ENCODE results near the gene CYP27C1. TPM values are rescaled to one million over a fixed set of nuclear protein-coding genes. Genes with fewer than 3 reads are reported as not detected.
"Not testable (repeated sequence)": the region's sequence is repeated elsewhere in the genome, so short reads cannot be mapped to it uniquely, and the experiment has no call there.

Gene CYP27C1
- total and polyA plus RNA-seq, 4 donors = 0.02 to 0.14 (median 0.07) TPM

DNA sequence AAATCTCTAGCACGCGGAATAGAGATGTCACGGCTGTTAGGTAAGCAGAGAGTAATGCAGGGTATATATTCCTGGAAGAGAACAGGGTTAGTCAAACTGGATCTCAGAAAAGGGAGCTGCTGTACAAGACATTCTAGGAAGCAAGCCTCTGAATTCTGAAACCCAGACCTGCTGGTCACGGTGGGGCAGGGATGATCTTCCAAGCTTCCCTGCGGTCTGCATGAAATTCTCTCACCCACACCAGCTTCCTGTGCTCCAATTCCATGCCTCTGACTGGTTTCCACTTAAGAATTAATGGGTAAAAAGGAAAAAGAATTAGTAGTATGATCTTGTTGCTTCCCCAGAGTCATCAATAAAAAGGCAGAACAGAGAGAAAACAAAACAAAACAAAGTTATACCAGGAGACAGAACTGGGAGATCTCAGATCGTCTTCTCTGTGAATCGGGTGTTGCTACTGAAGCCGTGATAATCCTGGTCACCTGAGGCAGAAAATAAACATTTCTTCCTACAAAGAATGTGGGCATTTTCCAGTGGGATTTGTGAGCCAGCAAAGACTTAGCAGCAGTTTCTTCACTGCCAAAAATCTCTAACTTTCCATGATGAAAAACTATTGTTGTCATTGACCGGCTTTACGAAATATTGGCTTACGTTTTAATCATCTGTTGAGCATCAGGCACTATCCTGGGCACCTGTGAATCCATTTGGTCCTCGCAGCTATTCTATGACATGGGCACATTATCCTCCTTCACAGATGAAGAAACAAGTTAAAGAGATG, 5.3 kb upstream of the CYP27C1 start:
- Histone ChIP-seq H3K4me3 (ENCODE audit: low read depth in 1 of 3, low read length in 3 of 3) (no peak overlapping the region), H3K9ac (ENCODE audit: low read depth in 1 of 2, low read length in 2 of 2) (no peak overlapping the region), H3K36me3 (ENCODE audit: control insufficient read depth in 4 of 4, insufficient read depth in 3 of 4, low read depth in 1 of 4, low read length in 3 of 4) (no peaks in the 10 kb centered on the region), H3K9me3 (ENCODE audit: control insufficient read depth in 4 of 4, low read length in 3 of 4) (no peaks in the 10 kb centered on the region), H3K27me3 (ENCODE audit: control insufficient read depth in 4 of 4, insufficient read depth in 4 of 4, low read length in 3 of 4) (no peaks in the 10 kb centered on the region), H3K4me1 (ENCODE audit: control insufficient read depth in 4 of 4, insufficient read depth in 4 of 4, low read length in 3 of 4) (peaks cover 2 to 8% (median 5%) of the 10 kb centered on the region in 4 donors), H3K27ac (ENCODE audit: low read depth in 1 of 2, low read length in 2 of 2) (no peak overlapping the region)
- 81% methylated on average over 12 of the region's 12 CpGs for WGBS
- TF ChIP-seq, protein P1, sequence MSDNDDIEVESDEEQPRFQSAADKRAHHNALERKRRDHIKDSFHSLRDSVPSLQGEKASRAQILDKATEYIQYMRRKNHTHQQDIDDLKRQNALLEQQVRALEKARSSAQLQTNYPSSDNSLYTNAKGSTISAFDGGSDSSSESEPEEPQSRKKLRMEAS (IDR thresholded peaks at IDR 0.05) = no peak
- TF ChIP-seq HNF4G (IDR thresholded peaks at IDR 0.05) (no peak), YY1 (IDR thresholded peaks at IDR 0.05) (no peak), FOXA2 (IDR thresholded peaks at IDR 0.05) (no peak), JUND (IDR thresholded peaks at IDR 0.05) (no peak), TAF1 (conservative IDR thresholded peaks at IDR 0.05) (no peak), CTCF (IDR thresholded peaks at IDR 0.05; ENCODE audit: low read depth, low read length, missing input control) (no peak), SP1 (IDR thresholded peaks at IDR 0.05) (no peak), HNF4A (conservative IDR thresholded peaks at IDR 0.05) (no peak), NR2F2 (IDR thresholded peaks at IDR 0.05) (no peak), ZBTB33 (IDR thresholded peaks at IDR 0.05) (no peak), FOXA1 (IDR thresholded peaks at IDR 0.05) (no peak), ATF3 (IDR thresholded peaks at IDR 0.05) (no peak), GABPA (IDR thresholded peaks at IDR 0.05 in 1 of 2, conservative IDR thresholded peaks at IDR 0.05 in 1 of 2) (no peak), RAD21 (IDR thresholded peaks at IDR 0.05) (no peak)
- TF ChIP-seq, protein P2, sequence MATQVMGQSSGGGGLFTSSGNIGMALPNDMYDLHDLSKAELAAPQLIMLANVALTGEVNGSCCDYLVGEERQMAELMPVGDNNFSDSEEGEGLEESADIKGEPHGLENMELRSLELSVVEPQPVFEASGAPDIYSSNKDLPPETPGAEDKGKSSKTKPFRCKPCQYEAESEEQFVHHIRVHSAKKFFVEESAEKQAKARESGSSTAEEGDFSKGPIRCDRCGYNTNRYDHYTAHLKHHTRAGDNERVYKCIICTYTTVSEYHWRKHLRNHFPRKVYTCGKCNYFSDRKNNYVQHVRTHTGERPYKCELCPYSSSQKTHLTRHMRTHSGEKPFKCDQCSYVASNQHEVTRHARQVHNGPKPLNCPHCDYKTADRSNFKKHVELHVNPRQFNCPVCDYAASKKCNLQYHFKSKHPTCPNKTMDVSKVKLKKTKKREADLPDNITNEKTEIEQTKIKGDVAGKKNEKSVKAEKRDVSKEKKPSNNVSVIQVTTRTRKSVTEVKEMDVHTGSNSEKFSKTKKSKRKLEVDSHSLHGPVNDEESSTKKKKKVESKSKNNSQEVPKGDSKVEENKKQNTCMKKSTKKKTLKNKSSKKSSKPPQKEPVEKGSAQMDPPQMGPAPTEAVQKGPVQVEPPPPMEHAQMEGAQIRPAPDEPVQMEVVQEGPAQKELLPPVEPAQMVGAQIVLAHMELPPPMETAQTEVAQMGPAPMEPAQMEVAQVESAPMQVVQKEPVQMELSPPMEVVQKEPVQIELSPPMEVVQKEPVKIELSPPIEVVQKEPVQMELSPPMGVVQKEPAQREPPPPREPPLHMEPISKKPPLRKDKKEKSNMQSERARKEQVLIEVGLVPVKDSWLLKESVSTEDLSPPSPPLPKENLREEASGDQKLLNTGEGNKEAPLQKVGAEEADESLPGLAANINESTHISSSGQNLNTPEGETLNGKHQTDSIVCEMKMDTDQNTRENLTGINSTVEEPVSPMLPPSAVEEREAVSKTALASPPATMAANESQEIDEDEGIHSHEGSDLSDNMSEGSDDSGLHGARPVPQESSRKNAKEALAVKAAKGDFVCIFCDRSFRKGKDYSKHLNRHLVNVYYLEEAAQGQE (IDR thresholded peaks at IDR 0.05) = no peak
- no peak for DNase-seq (ENCODE audit: low spot score)

DNA sequence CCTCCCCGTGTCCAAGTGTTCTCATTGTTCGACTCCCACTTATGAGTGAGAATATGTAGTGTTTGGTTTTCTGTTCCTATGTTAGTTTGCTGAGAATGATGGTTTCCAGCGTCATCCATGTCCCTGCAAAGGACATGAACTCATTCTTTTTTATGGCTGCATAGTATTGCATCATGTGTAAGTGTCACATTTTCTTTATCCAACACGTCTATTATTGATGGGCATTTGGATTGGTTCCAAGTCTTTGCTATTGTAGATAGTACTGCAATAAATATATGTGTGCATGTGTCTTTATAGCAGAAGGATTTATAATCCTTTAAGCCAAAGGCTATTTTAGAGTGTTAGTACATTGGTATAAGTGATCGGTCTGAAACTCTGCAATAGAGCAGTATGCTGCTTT, 4.0 kb upstream of the CYP27C1 start:
- not testable (repeated sequence) for DNase-seq (ENCODE audit: low spot score); H3K27ac ChIP-seq (ENCODE audit: low read depth in 1 of 2, low read length in 2 of 2); H3K4me3 ChIP-seq (ENCODE audit: low read depth in 1 of 3, low read length in 3 of 3); H3K36me3 ChIP-seq (ENCODE audit: control insufficient read depth in 4 of 4, insufficient read depth in 3 of 4, low read depth in 1 of 4, low read length in 3 of 4); H3K27me3 ChIP-seq (ENCODE audit: control insufficient read depth in 4 of 4, insufficient read depth in 4 of 4, low read length in 3 of 4); H3K9ac ChIP-seq (ENCODE audit: low read depth in 1 of 2, low read length in 2 of 2); H3K9me3 ChIP-seq (ENCODE audit: control insufficient read depth in 4 of 4, low read length in 3 of 4)
- H3K4me1 ChIP-seq (ENCODE audit: control insufficient read depth in 4 of 4, insufficient read depth in 4 of 4, low read length in 3 of 4) = peaks cover 6 to 14% (median 10%) of the 10 kb centered on the region in 4 donors
- 75% methylated on average over 5 of the region's 5 CpGs for WGBS

Measured in liver (tissue), 9 donors.